SK-N-SH (cell line): Measurements from ENCODE around the gene WWOX. TPM values are rescaled to one million over a fixed set of nuclear protein-coding genes. Genes with fewer than 3 reads are reported as not detected.

ENCODE experiments used
- CTCF ChIA-PET: fragments of 300-600, 350-600 bp; formaldehyde crosslinking; extraction: SDS; loops from one replicate; lab custom pipeline; 2021; lab: Yijun Ruan, JAX
- POLR2A ChIA-PET: fragments of 350-600 bp; sonication (Branson Sonifier 250); formaldehyde crosslinking; extraction: SDS; loops from one replicate; lab custom pipeline; 2020; ENCODE audit warnings: antibody characterized with exemption, inconsistent platforms; lab: Yijun Ruan, JAX
- DNase-seq: peaks from one replicate; pipeline ENCODE4 v3.0.0; 2012
- H2AFZ ChIP-seq: fragments of 200-600 bp; sonication (generic); 2 replicates; pipeline ENCODE4 v1.8.1; 2016; ENCODE audit warnings: antibody characterized with exemption, mild to moderate bottlenecking, low read depth
- H3F3A ChIP-seq: fragments of 200-600 bp; sonication (generic); replicated peaks from 2 replicates; pipeline ENCODE3; 2016; ENCODE audit warnings: antibody characterized with exemption, mild to moderate bottlenecking; ENCODE audit not compliant: insufficient read depth
- H3K27ac ChIP-seq, 2 experiments: fragments of 200-500 bp in 1 of 2; fragments of 200-600 bp in 1 of 2; sonication (Bioruptor generic) in 1 of 2; sonication (generic), shearing (Covaris generic) in 1 of 2; 2 replicates each; pipeline versions ENCODE4 v1.5.1 to v1.6.1; 2014 to 2016; ENCODE audit warnings: low read depth in 2 of 2, inconsistent platforms in 1 of 2, low read length in 1 of 2, mild to moderate bottlenecking in 1 of 2, mixed read lengths in 1 of 2
- H3K27me3 ChIP-seq: fragments of 200-600 bp; sonication (generic), shearing (Covaris generic); 2 replicates; pipeline ENCODE4 v1.6.1; 2016; ENCODE audit warnings: mixed run types; ENCODE audit not compliant: insufficient read depth
- H3K36me3 ChIP-seq, 2 experiments: fragments of 200-500 bp in 1 of 2; fragments of 200-600 bp in 1 of 2; sonication (Bioruptor generic) in 1 of 2; sonication (generic) in 1 of 2; replicated peaks in 1 of 2; 2 replicates each; pipeline versions ENCODE3 to v1.5.1; 2014 to 2016; ENCODE audit warnings: low read length in 1 of 2, mild to moderate bottlenecking in 1 of 2; ENCODE audit not compliant: insufficient read depth in 2 of 2, control insufficient read depth in 1 of 2
- H3K4me1 ChIP-seq, 2 experiments: fragments of 200-500 bp in 1 of 2; fragments of 200-600 bp in 1 of 2; sonication (Bioruptor generic) in 1 of 2; sonication (generic), shearing (Covaris generic) in 1 of 2; 2 replicates each; pipeline versions ENCODE4 v1.5.1 to v1.6.1; 2014 to 2016; ENCODE audit warnings: low read depth in 1 of 2, low read length in 1 of 2, mixed run types in 1 of 2; ENCODE audit not compliant: insufficient read depth in 2 of 2, control insufficient read depth in 1 of 2
- H3K4me2 ChIP-seq: fragments of 200-600 bp; sonication (generic), shearing (Covaris generic); 2 replicates; pipeline ENCODE4 v1.6.1; 2017; ENCODE audit warnings: mixed run types
- H3K4me3 ChIP-seq, 2 experiments: fragments of 200-500 bp in 1 of 2; fragments of 200-600 bp in 1 of 2; sonication (Bioruptor generic) in 1 of 2; sonication (generic), shearing (Covaris generic) in 1 of 2; 2 replicates each; pipeline versions ENCODE4 v1.5.1 to v1.8.1; 2014 to 2016; ENCODE audit warnings: low read depth in 2 of 2, inconsistent platforms in 1 of 2, low read length in 1 of 2, mild to moderate bottlenecking in 1 of 2, mixed read lengths in 1 of 2, moderate library complexity in 1 of 2
- H3K79me2 ChIP-seq: fragments of 200-600 bp; sonication (generic); 2 replicates; pipeline ENCODE4 v1.8.1; 2017; ENCODE audit warnings: mild to moderate bottlenecking; ENCODE audit not compliant: insufficient read depth
- H3K9ac ChIP-seq: fragments of 200-600 bp; sonication (generic); 2 replicates; pipeline ENCODE4 v1.6.1; 2017; ENCODE audit warnings: mixed run types
- H3K9me2 ChIP-seq: fragments of 200-600 bp; sonication (generic); 2 replicates; pipeline ENCODE4 v1.6.1; 2017; ENCODE audit warnings: mixed run types
- H3K9me3 ChIP-seq: fragments of 200-600 bp; sonication (generic); 2 replicates; pipeline ENCODE4 v1.6.1; 2017; ENCODE audit warnings: mixed run types, mild to moderate bottlenecking, moderate library complexity
- H4K20me1 ChIP-seq: fragments of 200-600 bp; sonication (generic); 2 replicates; pipeline ENCODE4 v1.6.1; 2017; ENCODE audit warnings: mild to moderate bottlenecking, mixed run types; ENCODE audit not compliant: insufficient read depth
- EZH2phosphoT487 ChIP-seq: fragments of 200-600 bp; sonication (generic); IDR thresholded peaks from 2 replicates; pipeline ENCODE4 v1.6.1; 2017; ENCODE audit warnings: low read depth, mixed run types, mild to moderate bottlenecking, antibody characterized with exemption, moderate library complexity, borderline replicate concordance
- FOSL2 ChIP-seq: IDR thresholded peaks from 2 replicates; pipeline ENCODE4 v1.4.0; 2012; ENCODE audit warnings: low read depth, mild to moderate bottlenecking, moderate library complexity, borderline replicate concordance
- FOXJ3 ChIP-seq: sonication (generic); formaldehyde crosslinking; IDR thresholded peaks from 2 replicates; pipeline ENCODE4 v1.5.1; 2020; ENCODE audit warnings: mild to moderate bottlenecking, missing genetic modification reagents
- GABPA ChIP-seq: IDR thresholded peaks from 2 replicates; pipeline ENCODE4 v1.4.0; 2012; ENCODE audit warnings: low read depth, mild to moderate bottlenecking
- GATA2 ChIP-seq: sonication (generic); formaldehyde crosslinking; IDR thresholded peaks from 2 replicates; pipeline ENCODE4 v1.5.0; 2020; ENCODE audit warnings: mild to moderate bottlenecking, missing genetic modification reagents
- JUND ChIP-seq: IDR thresholded peaks from 2 replicates; pipeline ENCODE4 v1.4.0; 2012
- NFIC ChIP-seq: IDR thresholded peaks from 2 replicates; pipeline ENCODE4 v1.4.0; 2012; ENCODE audit warnings: borderline replicate concordance
- POLR2AphosphoS5 ChIP-seq: IDR thresholded peaks from 2 replicates; pipeline ENCODE4 v1.6.1; 2012; ENCODE audit warnings: low read depth, low read length
- SMC3 ChIP-seq: IDR thresholded peaks from 2 replicates; pipeline ENCODE4 v1.6.1; 2012; ENCODE audit warnings: low read depth, low read length, improper control_type of control experiment
- WGBS: methylation state at CpG from one replicate; pipeline ENCODE4 v1.1.6; 2017; ENCODE audit warnings: low lambda C conversion rate; 5-methylcytosine and 5-hydroxymethylcytosine counted together
- polyA plus RNA-seq, 3 experiments: library from polyadenylated mRNA; depleted of rRNA; stranded (reverse); fragments of >200 nt; gene quantifications; 2 replicates each; pipeline ENCODE4 v1.2.3, GENCODE V29; 2012
- TF ChIP-seq, protein P1 (sequence below): IDR thresholded peaks from 2 replicates; pipeline ENCODE4 v1.4.0; 2012; ENCODE audit warnings: low read depth
- TF ChIP-seq, protein P2 (sequence below): IDR thresholded peaks from 2 replicates; pipeline ENCODE4 v1.4.0; 2012; ENCODE audit warnings: low read depth, borderline replicate concordance
- TF ChIP-seq, protein P3 (sequence below): fragments of 150-350 bp; IDR thresholded peaks from 2 replicates; pipeline ENCODE4 v1.6.1; 2017; ENCODE audit warnings: antibody characterized with exemption, low read length, low read depth, borderline replicate concordance
- TF ChIP-seq, protein P4 (sequence below): fragments of 200-600 bp; sonication (generic); IDR thresholded peaks from 2 replicates; pipeline ENCODE4 v1.6.1; 2017; ENCODE audit warnings: antibody characterized with exemption, mild to moderate bottlenecking, moderate library complexity

WWOX gene
- polyA plus RNA-seq, 1 of the 3 experiments (the other 2 are of a cell fraction) = 10.8 TPM

DNA sequence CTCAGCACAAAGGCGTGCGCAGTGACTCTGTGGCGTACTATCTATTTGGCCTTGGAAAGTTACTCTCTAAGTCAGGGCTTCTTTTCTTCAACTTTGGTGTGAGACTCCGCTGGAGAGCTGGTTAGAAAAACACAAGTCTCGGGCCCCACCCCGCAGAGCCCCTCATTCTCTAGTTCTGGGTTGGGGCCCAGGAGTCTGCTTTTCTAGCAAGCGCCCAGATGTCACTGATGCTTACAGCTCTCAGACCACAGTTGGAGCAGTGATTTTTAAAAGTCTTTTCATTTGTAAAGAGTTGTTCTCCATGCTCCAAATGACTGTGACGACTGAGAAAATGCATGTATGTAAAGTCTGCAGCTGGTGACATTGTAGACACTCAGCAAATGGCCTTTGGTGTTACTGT, 582.3 kb downstream of the WWOX start:
- POLR2A ChIA-PET = no interaction called here
- Histone ChIP-seq H3K27me3 (no peaks in the 10 kb centered on the region), H4K20me1 (no peaks in the 10 kb centered on the region), H3K36me3 (no peaks in the 10 kb centered on the region)
- 54% methylated on average over 7 of the region's 8 CpGs for WGBS
- TF ChIP-seq, protein P1, sequence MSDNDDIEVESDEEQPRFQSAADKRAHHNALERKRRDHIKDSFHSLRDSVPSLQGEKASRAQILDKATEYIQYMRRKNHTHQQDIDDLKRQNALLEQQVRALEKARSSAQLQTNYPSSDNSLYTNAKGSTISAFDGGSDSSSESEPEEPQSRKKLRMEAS = no peak
- TF ChIP-seq FOSL2 = no peak
- no peak for TF ChIP-seq GABPA
- TF ChIP-seq, protein P2, sequence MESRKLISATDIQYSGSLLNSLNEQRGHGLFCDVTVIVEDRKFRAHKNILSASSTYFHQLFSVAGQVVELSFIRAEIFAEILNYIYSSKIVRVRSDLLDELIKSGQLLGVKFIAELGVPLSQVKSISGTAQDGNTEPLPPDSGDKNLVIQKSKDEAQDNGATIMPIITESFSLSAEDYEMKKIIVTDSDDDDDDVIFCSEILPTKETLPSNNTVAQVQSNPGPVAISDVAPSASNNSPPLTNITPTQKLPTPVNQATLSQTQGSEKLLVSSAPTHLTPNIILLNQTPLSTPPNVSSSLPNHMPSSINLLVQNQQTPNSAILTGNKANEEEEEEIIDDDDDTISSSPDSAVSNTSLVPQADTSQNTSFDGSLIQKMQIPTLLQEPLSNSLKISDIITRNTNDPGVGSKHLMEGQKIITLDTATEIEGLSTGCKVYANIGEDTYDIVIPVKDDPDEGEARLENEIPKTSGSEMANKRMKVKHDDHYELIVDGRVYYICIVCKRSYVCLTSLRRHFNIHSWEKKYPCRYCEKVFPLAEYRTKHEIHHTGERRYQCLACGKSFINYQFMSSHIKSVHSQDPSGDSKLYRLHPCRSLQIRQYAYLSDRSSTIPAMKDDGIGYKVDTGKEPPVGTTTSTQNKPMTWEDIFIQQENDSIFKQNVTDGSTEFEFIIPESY = no peak
- no peak for TF ChIP-seq EZH2phosphoT487
- TF ChIP-seq POLR2AphosphoS5 = no peak
- TF ChIP-seq FOXJ3 (CRISPR knock-in tag) = no peak
- TF ChIP-seq, protein P3, sequence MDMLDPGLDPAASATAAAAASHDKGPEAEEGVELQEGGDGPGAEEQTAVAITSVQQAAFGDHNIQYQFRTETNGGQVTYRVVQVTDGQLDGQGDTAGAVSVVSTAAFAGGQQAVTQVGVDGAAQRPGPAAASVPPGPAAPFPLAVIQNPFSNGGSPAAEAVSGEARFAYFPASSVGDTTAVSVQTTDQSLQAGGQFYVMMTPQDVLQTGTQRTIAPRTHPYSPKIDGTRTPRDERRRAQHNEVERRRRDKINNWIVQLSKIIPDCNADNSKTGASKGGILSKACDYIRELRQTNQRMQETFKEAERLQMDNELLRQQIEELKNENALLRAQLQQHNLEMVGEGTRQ = no peak
- no peak for TF ChIP-seq JUND
- TF ChIP-seq GATA2 (CRISPR knock-in tag) = no peak
- TF ChIP-seq, protein P4, sequence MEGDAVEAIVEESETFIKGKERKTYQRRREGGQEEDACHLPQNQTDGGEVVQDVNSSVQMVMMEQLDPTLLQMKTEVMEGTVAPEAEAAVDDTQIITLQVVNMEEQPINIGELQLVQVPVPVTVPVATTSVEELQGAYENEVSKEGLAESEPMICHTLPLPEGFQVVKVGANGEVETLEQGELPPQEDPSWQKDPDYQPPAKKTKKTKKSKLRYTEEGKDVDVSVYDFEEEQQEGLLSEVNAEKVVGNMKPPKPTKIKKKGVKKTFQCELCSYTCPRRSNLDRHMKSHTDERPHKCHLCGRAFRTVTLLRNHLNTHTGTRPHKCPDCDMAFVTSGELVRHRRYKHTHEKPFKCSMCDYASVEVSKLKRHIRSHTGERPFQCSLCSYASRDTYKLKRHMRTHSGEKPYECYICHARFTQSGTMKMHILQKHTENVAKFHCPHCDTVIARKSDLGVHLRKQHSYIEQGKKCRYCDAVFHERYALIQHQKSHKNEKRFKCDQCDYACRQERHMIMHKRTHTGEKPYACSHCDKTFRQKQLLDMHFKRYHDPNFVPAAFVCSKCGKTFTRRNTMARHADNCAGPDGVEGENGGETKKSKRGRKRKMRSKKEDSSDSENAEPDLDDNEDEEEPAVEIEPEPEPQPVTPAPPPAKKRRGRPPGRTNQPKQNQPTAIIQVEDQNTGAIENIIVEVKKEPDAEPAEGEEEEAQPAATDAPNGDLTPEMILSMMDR = no peak
- no peak for TF ChIP-seq SMC3
- no peak for TF ChIP-seq NFIC
- TF ChIP-seq, all 33 proteins: peak for 0
- Histone ChIP-seq H3K4me2 (no peak overlapping the region), H3K9me2 (no peaks in the 10 kb centered on the region), H3K4me3 (no peak overlapping the region), H3F3A (no peaks in the 10 kb centered on the region), H2AFZ (no peak overlapping the region), H3K4me1 (peaks cover 0 to 4% of the 10 kb centered on the region in 2 experiments; a peak in 1 of 4 replicates), H3K79me2 (no peaks in the 10 kb centered on the region), H3K9ac (no peak overlapping the region), H3K27ac (no peak overlapping the region), H3K9me3 (no peaks in the 10 kb centered on the region)
- DNase-seq = no peak
- CTCF ChIA-PET = no interaction called here
